ENCODE measurements around the gene TLL1. TPM values are rescaled to one million over a fixed set of nuclear protein-coding genes. Genes with fewer than 3 reads are reported as not detected.

TLL1 gene
- total and polyA plus RNA-seq, 2 donors, result 0.24 to 0.59 TPM

GRCh38 chr4:166128403-166128802 is 255.4 kb downstream of the TLL1 start:
- DNase-seq (ENCODE audit: low read depth in 6 of 9, low spot score in 9 of 9), result no peak
- no peak overlapping the region for H3K4me3 ChIP-seq (ENCODE audit: low read length in 2 of 2)
- no peaks in the 10 kb centered on the region for H3K9me3 ChIP-seq (ENCODE audit: control insufficient read depth in 2 of 2, insufficient read depth in 1 of 2, low read length in 1 of 2)
- no peaks in the 10 kb centered on the region for H3K4me1 ChIP-seq (ENCODE audit: control insufficient read depth in 2 of 2, insufficient read depth in 2 of 2, low read length in 2 of 2)
- 78% methylated on average over 1 of the region's 1 CpG for WGBS
- no peaks in the 10 kb centered on the region for H3K36me3 ChIP-seq (ENCODE audit: control insufficient read depth in 2 of 2, insufficient read depth in 2 of 2, low read length in 1 of 2)
- H3K27ac ChIP-seq (ENCODE audit: low read depth in 1 of 2, low read length in 1 of 2), result no peak overlapping the region
- no peaks in the 10 kb centered on the region for H3K27me3 ChIP-seq (ENCODE audit: control insufficient read depth in 2 of 2, insufficient read depth in 1 of 2, low read length in 1 of 2)

- no peak overlapping the region for H3K4me3 ChIP-seq (ENCODE audit: low read length in 2 of 2)
- H3K36me3 ChIP-seq (ENCODE audit: control insufficient read depth in 2 of 2, insufficient read depth in 2 of 2, low read length in 1 of 2), result no peaks in the 10 kb centered on the region
- peaks cover 0 to 11% of the 10 kb centered on the region in 2 donors for H3K9me3 ChIP-seq (ENCODE audit: control insufficient read depth in 2 of 2, insufficient read depth in 1 of 2, low read length in 1 of 2)
- H3K27ac ChIP-seq (ENCODE audit: low read depth in 1 of 2, low read length in 1 of 2), result no peak overlapping the region
- H3K27me3 ChIP-seq (ENCODE audit: control insufficient read depth in 2 of 2, insufficient read depth in 1 of 2, low read length in 1 of 2), result no peaks in the 10 kb centered on the region
- DNase-seq (ENCODE audit: low read depth in 6 of 9, low spot score in 9 of 9), result no peak
- WGBS, result 67% methylated on average over 6 of the region's 6 CpGs
- no peaks in the 10 kb centered on the region for H3K4me1 ChIP-seq (ENCODE audit: control insufficient read depth in 2 of 2, insufficient read depth in 2 of 2, low read length in 2 of 2)
These were observed 261.2 kb downstream of the TLL1 start for GRCh38 chr4:166134285-166134684.

- no peak for DNase-seq (ENCODE audit: low read depth in 6 of 9, low spot score in 9 of 9)
These were observed 267.9 kb downstream of the TLL1 start for GRCh38 chr4:166140951-166141350.

GRCh38 chr4:166143227-166143626 is 270.2 kb downstream of the TLL1 start:
- Histone ChIP-seq H3K27ac (ENCODE audit: low read depth in 1 of 2, low read length in 1 of 2) (no peak overlapping the region), H3K36me3 (ENCODE audit: control insufficient read depth in 2 of 2, insufficient read depth in 2 of 2, low read length in 1 of 2) (no peaks in the 10 kb centered on the region), H3K27me3 (ENCODE audit: control insufficient read depth in 2 of 2, insufficient read depth in 1 of 2, low read length in 1 of 2) (no peaks in the 10 kb centered on the region), H3K4me3 (ENCODE audit: low read length in 2 of 2) (no peak overlapping the region), H3K9me3 (ENCODE audit: control insufficient read depth in 2 of 2, insufficient read depth in 1 of 2, low read length in 1 of 2) (no peaks in the 10 kb centered on the region), H3K4me1 (ENCODE audit: control insufficient read depth in 2 of 2, insufficient read depth in 2 of 2, low read length in 2 of 2) (no peaks in the 10 kb centered on the region)
- WGBS, result 87% methylated on average over 6 of the region's 6 CpGs
- DNase-seq (ENCODE audit: low read depth in 6 of 9, low spot score in 9 of 9), result no peak

More at GRCh38 chr4:166140951-166141350, 267.9 kb downstream of the TLL1 start:
- H3K9me3 ChIP-seq (ENCODE audit: control insufficient read depth in 2 of 2, insufficient read depth in 1 of 2, low read length in 1 of 2), result no peaks in the 10 kb centered on the region
- H3K4me1 ChIP-seq (ENCODE audit: control insufficient read depth in 2 of 2, insufficient read depth in 2 of 2, low read length in 2 of 2), result no peaks in the 10 kb centered on the region
- 93% methylated on average over 6 of the region's 6 CpGs for WGBS
- no peak overlapping the region for H3K4me3 ChIP-seq (ENCODE audit: low read length in 2 of 2)
- no peaks in the 10 kb centered on the region for H3K27me3 ChIP-seq (ENCODE audit: control insufficient read depth in 2 of 2, insufficient read depth in 1 of 2, low read length in 1 of 2)
- H3K36me3 ChIP-seq (ENCODE audit: control insufficient read depth in 2 of 2, insufficient read depth in 2 of 2, low read length in 1 of 2), result no peaks in the 10 kb centered on the region
- no peak overlapping the region for H3K27ac ChIP-seq (ENCODE audit: low read depth in 1 of 2, low read length in 1 of 2)

GRCh38 chr4:166144607-166145006 is 271.6 kb downstream of the TLL1 start:
- Histone ChIP-seq H3K27me3 (ENCODE audit: control insufficient read depth in 2 of 2, insufficient read depth in 1 of 2, low read length in 1 of 2) (no peaks in the 10 kb centered on the region), H3K27ac (ENCODE audit: low read depth in 1 of 2, low read length in 1 of 2) (no peak overlapping the region), H3K4me3 (ENCODE audit: low read length in 2 of 2) (no peak overlapping the region), H3K36me3 (ENCODE audit: control insufficient read depth in 2 of 2, insufficient read depth in 2 of 2, low read length in 1 of 2) (no peaks in the 10 kb centered on the region), H3K9me3 (ENCODE audit: control insufficient read depth in 2 of 2, insufficient read depth in 1 of 2, low read length in 1 of 2) (no peaks in the 10 kb centered on the region), H3K4me1 (ENCODE audit: control insufficient read depth in 2 of 2, insufficient read depth in 2 of 2, low read length in 2 of 2) (no peaks in the 10 kb centered on the region)
- WGBS, result 95% methylated on average over 4 of the region's 4 CpGs
- no peak for DNase-seq (ENCODE audit: low read depth in 6 of 9, low spot score in 9 of 9)

GRCh38 chr4:166146806-166147540 is 273.9 kb downstream of the TLL1 start:
- Histone ChIP-seq H3K4me1 (ENCODE audit: control insufficient read depth in 2 of 2, insufficient read depth in 2 of 2, low read length in 2 of 2) (no peaks in the 10 kb centered on the region), H3K27ac (ENCODE audit: low read depth in 1 of 2, low read length in 1 of 2) (no peak overlapping the region), H3K27me3 (ENCODE audit: control insufficient read depth in 2 of 2, insufficient read depth in 1 of 2, low read length in 1 of 2) (no peaks in the 10 kb centered on the region), H3K36me3 (ENCODE audit: control insufficient read depth in 2 of 2, insufficient read depth in 2 of 2, low read length in 1 of 2) (no peaks in the 10 kb centered on the region), H3K9me3 (ENCODE audit: control insufficient read depth in 2 of 2, insufficient read depth in 1 of 2, low read length in 1 of 2) (no peaks in the 10 kb centered on the region), H3K4me3 (ENCODE audit: low read length in 2 of 2) (no peak overlapping the region)
- DNase-seq (ENCODE audit: low read depth in 6 of 9, low spot score in 9 of 9), result no peak
- 85% methylated on average over 6 of the region's 6 CpGs for WGBS
